ENCODE results near the gene TULP4.

The TULP4 gene

DNA sequence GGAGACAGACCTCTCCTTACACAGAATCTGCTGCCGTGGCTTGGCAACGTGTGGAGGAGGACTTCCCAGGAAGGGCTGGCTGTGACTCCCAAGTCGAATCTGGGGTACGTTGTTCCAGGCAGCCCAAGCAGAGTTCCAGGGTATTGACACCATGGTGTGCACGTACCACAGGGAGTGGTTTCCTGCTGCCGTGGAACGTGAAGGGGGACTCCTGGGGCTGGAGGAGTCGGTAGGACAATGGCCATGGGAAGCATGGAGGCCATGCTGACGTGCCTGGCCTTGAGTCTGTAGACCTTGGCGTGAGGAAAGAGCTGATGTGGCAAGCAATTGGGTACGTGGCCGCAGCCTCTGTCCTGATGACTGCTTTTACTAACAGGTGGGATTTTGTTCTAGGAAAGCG lies 119.3 kb downstream of the TULP4 start:
- TF ChIP-seq, protein P1, sequence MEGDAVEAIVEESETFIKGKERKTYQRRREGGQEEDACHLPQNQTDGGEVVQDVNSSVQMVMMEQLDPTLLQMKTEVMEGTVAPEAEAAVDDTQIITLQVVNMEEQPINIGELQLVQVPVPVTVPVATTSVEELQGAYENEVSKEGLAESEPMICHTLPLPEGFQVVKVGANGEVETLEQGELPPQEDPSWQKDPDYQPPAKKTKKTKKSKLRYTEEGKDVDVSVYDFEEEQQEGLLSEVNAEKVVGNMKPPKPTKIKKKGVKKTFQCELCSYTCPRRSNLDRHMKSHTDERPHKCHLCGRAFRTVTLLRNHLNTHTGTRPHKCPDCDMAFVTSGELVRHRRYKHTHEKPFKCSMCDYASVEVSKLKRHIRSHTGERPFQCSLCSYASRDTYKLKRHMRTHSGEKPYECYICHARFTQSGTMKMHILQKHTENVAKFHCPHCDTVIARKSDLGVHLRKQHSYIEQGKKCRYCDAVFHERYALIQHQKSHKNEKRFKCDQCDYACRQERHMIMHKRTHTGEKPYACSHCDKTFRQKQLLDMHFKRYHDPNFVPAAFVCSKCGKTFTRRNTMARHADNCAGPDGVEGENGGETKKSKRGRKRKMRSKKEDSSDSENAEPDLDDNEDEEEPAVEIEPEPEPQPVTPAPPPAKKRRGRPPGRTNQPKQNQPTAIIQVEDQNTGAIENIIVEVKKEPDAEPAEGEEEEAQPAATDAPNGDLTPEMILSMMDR (IDR thresholded peaks at IDR 0.05; ENCODE audit: control extremely low read depth, extremely low read depth, low read depth, missing control alignments) = no peak
- CTCF ChIA-PET = no interaction called here

DNA sequence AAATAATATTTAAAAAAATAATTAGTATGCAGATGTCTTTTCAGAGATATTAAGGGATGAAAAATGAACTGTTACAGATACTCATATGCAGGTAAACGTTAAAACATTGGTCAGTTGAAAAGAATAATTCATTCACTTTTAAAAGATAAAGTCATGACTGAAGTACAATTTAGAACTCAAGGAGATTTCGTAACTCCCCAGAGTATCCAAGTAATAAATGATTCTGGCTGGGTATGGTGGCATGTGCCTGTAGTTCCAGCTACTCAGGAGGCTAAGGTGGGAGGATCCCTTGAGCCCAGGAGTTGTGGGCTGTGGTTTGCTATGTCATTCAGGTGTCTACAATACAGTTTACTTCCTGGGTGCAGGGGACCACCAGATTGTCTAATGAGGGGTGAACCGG lies 125.3 kb downstream of the TULP4 start:
- ChIA-PET CTCF (no interaction called here), POLR2A (no interaction called here)
- DNase-seq (ENCODE audit: extremely low spot score) = no peak

More for the DNA sequence above, 119.3 kb downstream of the TULP4 start:
- DNase-seq (ENCODE audit: extremely low spot score) = no peak
- POLR2A ChIA-PET = no interaction called here

DNA sequence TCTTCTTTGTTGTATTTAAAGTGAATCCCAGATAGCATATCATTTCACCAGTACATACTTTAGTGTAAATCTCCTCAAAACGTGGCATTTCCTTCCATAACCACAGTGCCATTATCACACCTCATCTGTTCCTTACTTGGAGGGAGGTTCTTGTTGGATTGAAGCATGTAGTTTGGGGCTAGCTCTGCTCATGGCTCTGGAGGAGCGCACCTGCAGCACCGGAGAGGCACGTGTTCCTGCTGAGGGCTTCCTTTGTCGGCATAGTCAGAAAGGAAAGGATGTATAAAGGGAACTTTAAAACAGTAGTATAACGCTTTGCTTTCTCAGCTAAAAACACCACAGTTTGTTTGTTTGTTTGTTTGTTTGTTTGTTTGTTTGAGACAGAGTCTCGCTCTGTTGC lies 126.0 kb downstream of the TULP4 start:
- TF ChIP-seq, protein P1 (IDR thresholded peaks at IDR 0.05; ENCODE audit: control extremely low read depth, extremely low read depth, low read depth, missing control alignments) = no peak
- ChIA-PET CTCF (interaction anchor here (1.3 kb wide), 1 partner anchor 224 kb away, joined by 3 read pairs; no protein-coding TSS in a partner anchor), POLR2A (no interaction called here)
- no peak for DNase-seq (ENCODE audit: extremely low spot score)

More for the DNA sequence above, 125.3 kb downstream of the TULP4 start:
- TF ChIP-seq, protein P1 (IDR thresholded peaks at IDR 0.05; ENCODE audit: control extremely low read depth, extremely low read depth, low read depth, missing control alignments) = no peak

DNA sequence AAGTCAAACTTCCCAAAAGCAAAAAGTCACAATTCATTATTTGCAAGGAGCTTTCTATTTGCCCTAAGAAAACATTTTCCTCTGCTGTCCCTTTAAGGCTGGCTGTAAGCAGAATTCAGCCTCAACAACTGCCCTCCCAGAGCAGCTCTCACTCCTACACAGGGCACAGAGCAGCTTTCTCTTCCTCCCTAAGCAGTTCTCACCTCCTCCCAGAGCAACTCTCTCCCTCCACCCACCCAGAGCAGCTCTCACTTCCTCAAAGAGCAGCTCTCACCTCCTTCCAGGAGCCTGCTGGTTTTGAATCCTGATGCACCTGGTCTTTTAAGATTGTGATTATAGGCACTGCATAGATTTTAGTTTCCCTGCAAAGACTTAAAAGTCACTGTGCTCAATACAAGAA lies 127.0 kb downstream of the TULP4 start:
- ChIA-PET CTCF (interaction anchor here (0.9 to 1.6 kb wide), 6 partner anchors 8 to 225 kb away, joined by 3 read pairs; no protein-coding TSS in a partner anchor), POLR2A (interaction anchor here (0.9 kb wide), 1 partner anchor 9 kb away, joined by 8 read pairs; no protein-coding TSS in a partner anchor)
- DNase-seq (ENCODE audit: extremely low spot score) = peak; percentile 88
- TF ChIP-seq, protein P1 (IDR thresholded peaks at IDR 0.05; ENCODE audit: control extremely low read depth, extremely low read depth, low read depth, missing control alignments) = no peak

DNA sequence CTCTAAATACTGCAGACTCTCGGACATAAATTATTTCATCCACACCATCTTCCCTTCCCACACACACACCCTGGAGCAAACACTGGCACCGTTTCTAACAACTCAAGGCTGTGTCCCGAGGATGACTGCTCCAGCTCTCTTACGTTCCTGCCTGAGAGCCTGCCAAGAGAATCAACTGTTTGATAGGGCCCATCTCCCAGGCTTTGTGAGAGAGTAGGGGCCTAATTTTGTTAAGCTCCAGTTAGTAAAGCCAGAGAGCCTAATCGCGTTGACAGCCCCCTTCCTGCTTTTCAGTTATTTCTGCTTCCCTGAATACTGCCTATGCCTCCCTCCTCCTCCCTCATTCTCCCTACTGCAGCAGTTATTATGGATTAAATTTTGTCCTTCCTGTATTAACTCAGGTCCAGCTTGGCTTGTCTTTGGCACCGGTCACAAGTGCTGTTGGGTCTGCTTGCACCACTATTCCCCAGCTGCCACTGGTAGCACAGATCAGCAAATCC lies 129.5 kb downstream of the TULP4 start:
- TF ChIP-seq, protein P1 (IDR thresholded peaks at IDR 0.05; ENCODE audit: control extremely low read depth, extremely low read depth, low read depth, missing control alignments) = no peak
- POLR2A ChIA-PET = no interaction called here
- DNase-seq (ENCODE audit: extremely low spot score) = no peak
- CTCF ChIA-PET = no interaction called here

DNA sequence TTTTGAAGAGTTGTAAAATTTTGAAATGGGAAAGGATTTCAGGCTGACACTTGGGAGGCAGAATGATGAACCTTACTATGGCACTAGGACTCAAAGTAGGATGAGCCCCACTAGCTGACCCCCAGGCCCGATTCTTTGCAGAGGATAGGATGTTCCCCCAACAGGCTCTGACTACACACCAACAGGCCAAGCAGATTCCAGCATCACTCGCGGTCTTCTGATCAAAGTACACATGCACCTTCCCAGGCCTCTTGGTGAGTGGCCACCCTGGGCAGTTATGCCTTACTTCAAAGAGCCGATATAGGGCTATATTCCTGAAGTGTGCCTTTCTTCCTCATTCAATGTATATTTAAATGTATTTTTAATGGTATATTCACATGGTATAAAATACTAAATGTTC lies 130.0 kb downstream of the TULP4 start:
- TF ChIP-seq, protein P1 (IDR thresholded peaks at IDR 0.05; ENCODE audit: control extremely low read depth, extremely low read depth, low read depth, missing control alignments) = no peak
- POLR2A ChIA-PET = no interaction called here
- no peak for DNase-seq (ENCODE audit: extremely low spot score)
- CTCF ChIA-PET = no interaction called here

Measured in GM10248 (cell line).